Activated CD4-positive, alpha-beta T cell treated with anti-CD3 and anti-CD28 coated beads, Interleukin-2, amount 10 ng/mL, durations not matched to agents 7 days and 5 days (primary cell): ENCODE data around the gene DRC1. TPM values are rescaled to one million over a fixed set of nuclear protein-coding genes. Genes with fewer than 3 reads are reported as not detected.

Source experiments
- CTCF ChIA-PET: fragments of 350-600 bp; sonication (Branson Sonifier 250); formaldehyde crosslinking; loops from one replicate; lab custom pipeline; 2021; ENCODE audit warnings: antibody characterized with exemption; lab: Charles Lee
- POLR2A ChIA-PET: fragments of 350-600 bp; sonication (Branson Sonifier 250); formaldehyde crosslinking; loops from one replicate; lab custom pipeline; 2021; ENCODE audit warnings: antibody characterized with exemption; lab: Charles Lee
- DNase-seq: peaks from one replicate; pipeline ENCODE4 v3.0.0-alpha.2; 2020
- H3K27ac Mint-ChIP-seq: one replicate; pipeline ENCODE4 v1.8.0; 2021; ENCODE audit warnings: mild to moderate bottlenecking, moderate library complexity, mixed read lengths
- H3K27me3 Mint-ChIP-seq: one replicate; pipeline ENCODE4 v1.8.0; 2021; ENCODE audit warnings: mixed read lengths
- H3K36me3 Mint-ChIP-seq: one replicate; pipeline ENCODE4 v1.8.0; 2021; ENCODE audit warnings: low read depth, mixed read lengths
- H3K4me1 Mint-ChIP-seq: one replicate; pipeline ENCODE4 v1.8.0; 2021; ENCODE audit warnings: mixed read lengths
- H3K4me3 Mint-ChIP-seq: one replicate; pipeline ENCODE4 v1.8.0; 2021; ENCODE audit warnings: mild to moderate bottlenecking, moderate library complexity, mixed read lengths
- H3K9me3 Mint-ChIP-seq: one replicate; pipeline ENCODE4 v1.8.0; 2021; ENCODE audit warnings: mixed read lengths
- total RNA-seq, 2 experiments: library from RNA; stranded (reverse); gene quantifications; one replicate each; pipeline ENCODE4 v1.2.3, GENCODE V29; 2021

The DRC1 gene
- total RNA-seq, 2 experiments from 2014 or later: not detected

DNA sequence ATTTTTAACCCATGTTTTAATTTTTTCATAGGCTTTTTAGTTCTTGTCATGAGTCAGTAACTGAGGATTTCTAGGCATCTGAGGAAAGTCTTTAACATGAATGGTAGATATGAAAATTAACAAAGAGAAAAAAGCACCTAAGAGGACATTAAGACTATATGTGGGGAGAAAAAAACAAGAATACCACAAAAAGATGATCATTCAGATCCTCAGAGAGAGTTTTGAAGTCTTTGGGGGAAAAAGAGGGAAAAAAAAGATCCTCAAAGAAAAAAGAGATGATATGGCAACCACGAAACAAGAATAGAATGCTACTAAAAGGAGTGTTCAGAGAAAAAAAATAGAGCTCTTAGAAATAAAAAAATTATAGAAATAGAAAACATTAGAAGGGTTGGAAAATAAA is 8.1 kb downstream of the DRC1 start:
- ChIA-PET CTCF (interaction anchor here (0.5 to 1.8 kb wide), 4 partner anchors 8 to 330 kb away, joined by 3 to 8 read pairs (median 4); no protein-coding TSS in a partner anchor), POLR2A (no interaction called here)
- Mint-ChIP-seq H3K4me1 (peaks cover 9% of the 10 kb centered on the region), H3K27me3 (peaks cover 10% of the 10 kb centered on the region), H3K4me3 (no peak overlapping the region), H3K27ac (no peak overlapping the region), H3K9me3 (peaks cover 3% of the 10 kb centered on the region), H3K36me3 (no peaks in the 10 kb centered on the region)
- DNase-seq: no peak

DNA sequence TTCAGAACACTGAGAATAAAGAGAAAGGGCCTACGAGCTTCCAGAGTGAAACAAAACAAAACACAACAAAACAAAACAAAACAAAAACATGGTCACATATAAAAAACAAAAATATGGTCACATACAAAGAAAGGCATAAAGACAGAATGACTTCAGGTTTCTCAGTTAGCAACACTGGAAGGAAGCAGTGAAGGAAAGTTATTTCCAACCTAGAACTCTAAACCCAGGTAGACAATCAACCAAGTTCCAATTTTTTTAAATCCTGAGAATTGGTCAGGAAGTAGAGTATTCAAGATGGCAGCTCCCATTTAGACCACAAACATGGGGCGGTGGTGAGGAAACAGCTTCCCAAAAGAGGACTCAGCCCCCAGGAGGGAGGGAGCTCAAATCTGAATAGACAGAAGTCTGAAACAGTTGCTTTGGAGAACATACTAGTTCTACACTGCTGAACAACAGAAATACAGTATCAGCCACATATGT is 9.1 kb downstream of the DRC1 start:
- POLR2A ChIA-PET: no interaction called here
- CTCF ChIA-PET: interaction anchor here (1.0 to 1.5 kb wide), 3 partner anchors 9 to 13 kb away, joined by 3 to 4 read pairs (median 3); partner anchors contain the start of gene DRC1
- no peak for DNase-seq
- peaks cover 10% of the 10 kb centered on the region for H3K27me3 Mint-ChIP-seq
- H3K4me3 Mint-ChIP-seq: no peak overlapping the region
- peaks cover 3% of the 10 kb centered on the region for H3K9me3 Mint-ChIP-seq
- no peaks in the 10 kb centered on the region for H3K36me3 Mint-ChIP-seq
- peaks cover 9% of the 10 kb centered on the region for H3K4me1 Mint-ChIP-seq
- H3K27ac Mint-ChIP-seq: no peak overlapping the region

DNA sequence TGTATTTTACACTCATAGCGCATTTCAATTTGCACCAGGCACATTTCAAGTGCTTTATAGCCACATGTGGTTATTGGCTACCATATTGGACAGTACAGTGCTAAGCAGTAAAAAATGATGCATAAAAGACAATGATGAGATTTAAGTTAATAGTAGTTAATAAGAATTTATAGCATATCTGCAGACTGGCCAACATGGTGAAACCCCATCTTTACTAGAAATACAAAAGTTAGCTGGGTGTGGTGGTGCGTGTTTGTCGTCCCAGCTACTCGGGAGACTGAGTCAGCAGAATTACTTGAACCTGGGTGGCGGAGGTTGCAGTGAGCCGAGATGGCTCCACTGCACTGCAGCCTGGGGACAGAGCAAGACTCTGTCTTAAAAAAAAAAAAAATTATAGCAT is 9.7 kb downstream of the DRC1 start:
- no peak overlapping the region for H3K4me3 Mint-ChIP-seq
- POLR2A ChIA-PET: no interaction called here

DNA sequence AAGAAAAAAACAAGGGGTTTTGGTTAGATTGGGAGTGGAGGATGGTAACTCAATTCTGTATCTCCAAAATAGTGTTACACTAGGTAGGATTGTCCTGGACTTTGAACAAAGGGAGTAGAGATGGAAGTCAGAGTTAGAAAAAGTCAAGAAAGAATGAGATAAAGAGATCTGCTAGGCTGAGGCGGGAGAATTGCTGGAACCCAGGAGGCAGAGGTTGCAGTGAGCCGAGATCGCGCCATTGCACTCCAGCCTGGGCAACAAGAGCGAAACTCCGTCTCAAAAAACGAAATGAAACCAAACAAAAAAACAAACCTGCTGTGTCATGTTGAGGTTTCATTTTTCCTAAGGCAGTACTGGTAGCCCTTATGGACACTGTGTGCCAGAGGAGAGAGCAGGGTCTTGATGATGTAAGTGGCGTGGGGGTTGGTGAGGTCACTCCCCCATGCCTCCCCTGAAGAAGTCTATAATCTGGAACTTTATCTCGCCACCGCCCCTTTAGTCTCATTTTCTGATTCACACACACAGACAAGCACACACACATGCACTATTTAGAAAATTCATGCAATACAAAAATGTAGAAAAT is 10.5 kb downstream of the DRC1 start:
- Mint-ChIP-seq H3K9me3 (peaks cover 3% of the 10 kb centered on the region), H3K27ac (peak overlapping the region; percentile 58), H3K27me3 (peaks cover 10% of the 10 kb centered on the region), H3K4me1 (peaks cover 9% of the 10 kb centered on the region), H3K4me3 (peak overlapping the region; percentile 12), H3K36me3 (no peaks in the 10 kb centered on the region)
- ChIA-PET POLR2A (no interaction called here), CTCF (interaction anchor here (1.5 kb wide), 1 partner anchor 13 kb away, joined by 3 read pairs; no protein-coding TSS in a partner anchor)
- DNase-seq: peak; percentile 14

More for the DNA sequence above, 9.7 kb downstream of the DRC1 start:
- Mint-ChIP-seq H3K36me3 (no peaks in the 10 kb centered on the region), H3K9me3 (peaks cover 3% of the 10 kb centered on the region), H3K27ac (no peak overlapping the region), H3K27me3 (peaks cover 10% of the 10 kb centered on the region), H3K4me1 (peaks cover 9% of the 10 kb centered on the region)
- CTCF ChIA-PET: interaction anchor here (1.0 to 1.5 kb wide), 3 partner anchors 10 to 14 kb away, joined by 3 to 4 read pairs (median 3); partner anchors contain the start of gene DRC1
- DNase-seq: no peak

DNA sequence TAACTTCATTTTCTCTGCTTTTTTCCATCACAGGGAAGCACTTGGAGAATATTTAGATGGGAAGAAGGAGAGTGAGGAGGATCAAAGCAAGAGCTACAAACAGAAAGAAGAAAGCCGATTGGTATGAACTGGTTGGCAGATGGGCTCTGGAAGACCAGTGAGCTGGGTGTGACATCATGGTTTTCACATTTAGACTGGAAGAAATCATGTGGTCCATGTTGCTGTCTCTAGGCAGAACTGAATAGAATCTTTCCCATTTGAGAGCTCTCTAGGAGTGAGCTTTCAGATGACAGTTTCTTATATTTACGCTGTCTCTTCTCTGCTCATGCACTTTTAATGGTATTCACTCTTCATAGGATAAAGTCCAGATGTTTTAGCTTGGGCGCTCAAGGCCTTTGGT is 12.6 kb downstream of the DRC1 start:
- no peak for DNase-seq
- ChIA-PET CTCF (interaction anchor here (0.9 kb wide), 1 partner anchor 10 kb away, joined by 3 read pairs; no protein-coding TSS in a partner anchor), POLR2A (interaction anchor here (0.9 to 1.2 kb wide), 2 partner anchors 16 to 68 kb away, joined by 3 read pairs; partner anchors contain the start of gene ADGRF3)
- Mint-ChIP-seq H3K27ac (no peak overlapping the region), H3K27me3 (peaks cover 7% of the 10 kb centered on the region), H3K4me3 (no peak overlapping the region), H3K36me3 (no peaks in the 10 kb centered on the region), H3K9me3 (peaks cover 3% of the 10 kb centered on the region), H3K4me1 (peaks cover 9% of the 10 kb centered on the region)

DNA sequence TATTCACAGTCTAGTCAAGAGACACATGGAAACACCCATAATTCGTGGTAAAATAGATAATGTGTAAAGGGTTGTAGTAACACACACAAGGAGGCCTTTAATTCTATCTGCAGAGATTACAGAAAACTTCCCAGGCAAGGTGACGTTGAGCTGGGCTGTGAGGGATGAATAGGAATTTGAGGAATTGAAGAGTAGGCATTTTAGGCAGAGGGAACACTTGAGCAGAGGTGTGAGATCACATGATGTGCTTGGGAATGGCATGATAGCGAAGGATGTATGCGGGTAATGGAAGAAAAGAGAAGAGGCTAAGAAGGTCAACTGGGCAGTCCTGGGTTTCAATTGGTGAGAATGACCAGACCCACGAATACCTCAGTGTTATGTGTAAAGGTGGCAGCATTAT is 20.2 kb downstream of the DRC1 start:
- ChIA-PET POLR2A (no interaction called here), CTCF (interaction anchor here (0.6 kb wide), 2 partner anchors 1011 to 1475 kb away, joined by 3 to 5 read pairs; no protein-coding TSS in a partner anchor)
- Mint-ChIP-seq H3K27me3 (peaks cover 14% of the 10 kb centered on the region), H3K9me3 (no peaks in the 10 kb centered on the region), H3K4me1 (no peaks in the 10 kb centered on the region), H3K36me3 (no peaks in the 10 kb centered on the region), H3K4me3 (no peak overlapping the region), H3K27ac (no peak overlapping the region)
- DNase-seq: no peak

DNA sequence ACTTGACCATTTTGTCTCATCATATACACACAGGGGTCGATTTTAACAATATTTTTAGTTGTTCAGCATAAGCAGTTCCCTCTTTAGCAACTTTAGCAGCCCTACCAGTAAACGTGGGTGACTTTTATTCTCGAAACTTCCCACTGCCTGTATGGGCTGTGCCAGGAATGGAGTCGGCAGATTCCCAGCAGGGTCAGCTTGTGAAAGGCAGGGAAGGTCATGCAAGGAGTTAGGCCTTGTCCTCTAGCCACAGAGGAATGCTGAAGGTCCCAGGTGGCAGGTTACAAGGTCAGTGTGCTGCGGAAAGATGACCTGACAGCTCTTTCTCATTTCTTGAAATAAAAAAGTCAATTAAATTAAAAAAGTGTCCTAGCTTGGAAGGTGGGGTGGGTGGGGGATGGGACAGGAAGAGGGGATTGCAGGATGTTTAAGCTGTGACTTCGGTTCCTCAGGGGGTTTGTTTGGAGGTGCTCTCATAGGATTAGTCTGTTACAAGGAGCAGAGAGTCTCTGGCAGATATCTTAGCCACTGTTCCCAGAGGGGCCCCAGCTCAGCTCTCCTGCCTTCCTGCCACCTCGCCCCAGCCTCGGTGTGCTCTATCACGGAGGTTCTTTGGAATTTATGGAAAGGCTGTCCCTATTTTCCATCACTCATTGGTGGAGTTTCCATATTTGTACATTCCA is 21.4 kb downstream of the DRC1 start:
- no peaks in the 10 kb centered on the region for H3K9me3 Mint-ChIP-seq

DNA sequence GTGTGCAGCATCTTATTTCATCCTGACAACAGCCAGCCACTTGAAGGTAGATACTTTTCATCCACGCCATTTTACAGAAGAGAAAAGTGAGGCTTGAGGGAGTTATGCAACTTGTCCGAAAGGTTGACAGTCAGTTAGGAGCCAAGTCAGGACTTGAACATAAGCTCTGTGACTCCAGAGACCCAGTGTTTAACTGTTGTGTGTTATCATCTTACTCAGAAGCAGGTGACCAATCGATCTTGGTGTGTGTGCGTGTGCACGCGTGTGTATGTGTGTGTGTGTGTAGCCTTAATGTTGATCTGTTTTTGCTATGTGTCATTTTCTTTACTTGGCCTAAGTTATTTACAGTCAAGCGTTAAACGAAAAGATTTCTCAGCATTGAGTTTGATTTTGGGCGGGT is 22.0 kb downstream of the DRC1 start:
- DNase-seq: no peak
- POLR2A ChIA-PET: no interaction called here
- H3K36me3 Mint-ChIP-seq: no peaks in the 10 kb centered on the region
- no peak overlapping the region for H3K27ac Mint-ChIP-seq
- H3K27me3 Mint-ChIP-seq: peaks cover 9% of the 10 kb centered on the region
- H3K9me3 Mint-ChIP-seq: no peaks in the 10 kb centered on the region
- H3K4me3 Mint-ChIP-seq: no peak overlapping the region
- no peaks in the 10 kb centered on the region for H3K4me1 Mint-ChIP-seq
- CTCF ChIA-PET: interaction anchor here (0.6 to 1.3 kb wide), 2 partner anchors 9 to 36 kb away, joined by 3 to 5 read pairs; no protein-coding TSS in a partner anchor

More for the DNA sequence above, 21.4 kb downstream of the DRC1 start:
- Mint-ChIP-seq H3K4me3 (no peak overlapping the region), H3K27me3 (peaks cover 9% of the 10 kb centered on the region), H3K4me1 (no peaks in the 10 kb centered on the region), H3K36me3 (no peaks in the 10 kb centered on the region), H3K27ac (no peak overlapping the region)
- ChIA-PET POLR2A (no interaction called here), CTCF (interaction anchor here (0.6 kb wide), 1 partner anchor 37 kb away, joined by 5 read pairs; no protein-coding TSS in a partner anchor)
- no peak for DNase-seq

DNA sequence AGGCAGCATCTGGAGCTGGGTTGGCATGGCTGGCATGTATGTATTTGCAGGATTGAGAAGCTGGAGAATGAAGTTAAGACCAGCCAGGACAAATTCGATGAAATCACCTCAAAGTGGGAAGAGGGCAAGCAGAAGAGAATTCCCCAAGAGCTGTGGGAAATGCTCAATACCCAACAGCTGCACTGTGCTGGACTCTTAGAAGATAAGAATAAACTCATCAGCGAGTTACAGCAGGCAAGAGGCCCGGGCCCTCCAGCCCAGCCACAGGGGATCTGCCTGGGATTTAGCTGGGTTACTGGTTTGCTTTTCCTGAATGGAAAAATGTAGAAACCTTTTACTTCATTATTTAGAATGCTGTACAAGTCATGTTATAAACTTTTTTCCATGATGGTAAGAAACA is 22.5 kb downstream of the DRC1 start:
- H3K36me3 Mint-ChIP-seq: no peaks in the 10 kb centered on the region
- H3K4me1 Mint-ChIP-seq: no peaks in the 10 kb centered on the region
- H3K4me3 Mint-ChIP-seq: no peak overlapping the region
- ChIA-PET CTCF (interaction anchor here (1.3 kb wide), 1 partner anchor 10 kb away, joined by 3 read pairs; no protein-coding TSS in a partner anchor), POLR2A (no interaction called here)
- peaks cover 9% of the 10 kb centered on the region for H3K27me3 Mint-ChIP-seq
- DNase-seq: no peak
- H3K9me3 Mint-ChIP-seq: no peaks in the 10 kb centered on the region
- no peak overlapping the region for H3K27ac Mint-ChIP-seq

DNA sequence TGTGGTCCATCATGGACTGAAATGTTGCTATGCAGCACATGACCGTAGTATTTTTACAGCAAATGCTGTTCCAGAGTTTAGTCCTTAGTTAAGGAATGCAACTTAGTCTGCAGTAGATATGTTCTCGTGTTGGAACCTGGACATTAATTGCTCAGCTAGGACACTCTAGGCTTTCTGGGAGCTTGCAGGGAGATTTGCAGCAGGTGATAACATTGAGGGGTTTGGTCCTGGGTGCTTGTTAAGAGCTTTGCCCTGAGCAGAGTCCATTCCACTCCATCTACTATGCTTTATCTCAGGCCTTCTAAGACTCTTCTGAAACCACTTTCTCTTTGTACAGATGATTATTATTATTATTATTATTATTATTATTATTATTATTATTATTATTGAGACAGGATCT is 27.1 kb downstream of the DRC1 start:
- no peak for DNase-seq
- Mint-ChIP-seq H3K27me3 (peaks cover 14% of the 10 kb centered on the region), H3K27ac (no peak overlapping the region), H3K9me3 (no peaks in the 10 kb centered on the region), H3K4me1 (no peaks in the 10 kb centered on the region), H3K4me3 (no peak overlapping the region), H3K36me3 (no peaks in the 10 kb centered on the region)
- POLR2A ChIA-PET: no interaction called here
- CTCF ChIA-PET: no interaction called here

DNA sequence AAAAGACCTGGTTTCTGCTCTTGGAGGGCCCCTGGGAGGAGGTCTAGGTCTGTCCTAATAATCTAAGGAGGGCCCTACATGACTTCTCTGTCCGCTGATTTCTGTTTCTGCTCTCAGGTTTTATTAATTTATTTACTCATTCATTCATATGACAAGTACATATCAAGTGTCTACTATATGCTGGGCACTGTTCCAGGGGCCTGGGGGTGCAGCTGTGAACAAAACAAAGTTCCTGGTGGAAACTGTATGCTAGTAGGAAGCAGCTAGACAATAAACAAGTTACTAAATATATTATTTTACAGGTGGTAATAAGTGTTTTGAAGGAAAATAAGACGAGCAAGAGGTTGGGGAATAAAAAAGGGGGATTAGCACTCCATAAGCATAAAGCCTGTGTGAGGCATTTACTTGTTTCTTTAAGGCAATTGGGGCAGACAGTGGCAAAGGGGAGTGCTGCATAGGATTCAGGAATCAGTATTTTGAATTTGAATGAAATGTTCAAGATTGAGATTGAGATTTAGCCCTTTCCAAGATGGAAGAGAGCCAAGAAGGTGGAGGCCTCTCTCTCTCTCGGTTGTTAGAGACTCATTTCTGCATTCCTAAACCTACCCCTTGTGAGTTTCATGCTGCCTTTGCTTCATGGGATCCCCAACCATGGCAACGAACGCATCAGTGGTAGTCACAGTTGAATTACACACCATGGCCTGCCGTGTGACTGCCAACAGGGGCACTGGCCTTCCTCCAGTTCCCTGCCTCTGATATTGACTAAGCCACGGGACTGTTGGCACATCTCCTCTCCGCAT is 28.3 kb downstream of the DRC1 start:
- DNase-seq: no peak
- no peaks in the 10 kb centered on the region for H3K4me1 Mint-ChIP-seq
- POLR2A ChIA-PET: no interaction called here
- H3K27ac Mint-ChIP-seq: no peak overlapping the region
- H3K9me3 Mint-ChIP-seq: no peaks in the 10 kb centered on the region
- CTCF ChIA-PET: no interaction called here
- no peak overlapping the region for H3K4me3 Mint-ChIP-seq
- peaks cover 14% of the 10 kb centered on the region for H3K27me3 Mint-ChIP-seq
- H3K36me3 Mint-ChIP-seq: no peaks in the 10 kb centered on the region

DNA sequence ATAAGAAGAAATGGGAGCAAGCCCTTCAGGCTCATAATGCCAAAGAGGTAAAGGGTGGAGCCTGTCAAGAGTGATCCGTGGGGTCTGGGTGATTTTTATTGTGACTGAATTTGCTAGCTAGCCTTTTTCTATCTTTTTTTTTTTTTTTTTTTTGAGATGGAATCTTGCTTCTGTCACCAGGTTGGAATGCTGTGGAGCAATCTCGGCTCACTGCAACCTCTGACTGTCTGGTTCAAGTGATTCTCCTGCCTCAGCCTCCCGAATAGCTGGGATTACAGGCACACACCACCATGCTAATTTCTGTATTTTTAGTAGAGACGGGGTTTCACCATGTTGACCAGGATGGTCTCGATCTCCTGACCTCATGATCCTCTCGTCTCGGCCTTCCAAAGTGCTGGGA is 29.1 kb downstream of the DRC1 start:
- Mint-ChIP-seq H3K36me3 (no peaks in the 10 kb centered on the region), H3K27ac (no peak overlapping the region), H3K9me3 (no peaks in the 10 kb centered on the region), H3K27me3 (peaks cover 11% of the 10 kb centered on the region), H3K4me1 (no peaks in the 10 kb centered on the region), H3K4me3 (no peak overlapping the region)
- ChIA-PET CTCF (interaction anchor here (1.0 kb wide), 1 partner anchor 13 kb away, joined by 5 read pairs; no protein-coding TSS in a partner anchor), POLR2A (no interaction called here)
- no peak for DNase-seq
